AG09309 (cell line): ENCODE results near the gene NEU3.
A peak's percentile ranks its signal among the peaks of the same experiment; 100 is the strongest.

Experiments used
- DNase-seq: peaks from one replicate; pipeline ENCODE4 v3.0.0-alpha.2; 2010; ENCODE audit warnings: low read depth
- H3K4me3 ChIP-seq: 2 replicates; pipeline ENCODE4 v1.5.1; 2011; ENCODE audit warnings: mild to moderate bottlenecking, low read depth, low read length, moderate library complexity; ENCODE audit not compliant: control insufficient read depth
- TF ChIP-seq, protein P1 (sequence below): IDR thresholded peaks from 2 replicates; pipeline ENCODE4 v1.5.1; 2011; ENCODE audit warnings: mild to moderate bottlenecking, low read depth, low read length, inconsistent platforms; ENCODE audit not compliant: insufficient read depth, control insufficient read depth; ENCODE audit errors: missing control alignments

NEU3 gene

DNA sequence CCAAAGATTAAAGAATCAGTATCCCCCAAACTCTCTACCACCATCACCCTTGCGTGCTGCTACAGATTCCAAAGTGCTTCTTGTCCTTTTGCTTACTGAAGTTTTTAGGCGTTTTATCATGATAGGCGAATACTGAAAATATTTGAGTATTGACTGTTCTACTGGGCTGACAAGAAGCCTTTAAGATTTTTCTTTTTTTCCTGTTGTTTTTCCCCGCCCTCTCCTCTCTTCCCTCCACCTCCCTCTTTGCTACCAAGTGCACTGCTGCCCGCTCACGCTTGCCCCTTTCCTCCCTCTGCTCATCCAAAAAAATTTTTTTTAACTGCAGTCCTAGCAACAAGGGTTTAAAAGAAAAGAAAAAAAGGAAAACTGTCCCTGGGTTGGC, 39.0 kb upstream of the NEU3 start:
- H3K4me3 ChIP-seq, result peak overlapping the region; percentile 94
- TF ChIP-seq, protein P1, sequence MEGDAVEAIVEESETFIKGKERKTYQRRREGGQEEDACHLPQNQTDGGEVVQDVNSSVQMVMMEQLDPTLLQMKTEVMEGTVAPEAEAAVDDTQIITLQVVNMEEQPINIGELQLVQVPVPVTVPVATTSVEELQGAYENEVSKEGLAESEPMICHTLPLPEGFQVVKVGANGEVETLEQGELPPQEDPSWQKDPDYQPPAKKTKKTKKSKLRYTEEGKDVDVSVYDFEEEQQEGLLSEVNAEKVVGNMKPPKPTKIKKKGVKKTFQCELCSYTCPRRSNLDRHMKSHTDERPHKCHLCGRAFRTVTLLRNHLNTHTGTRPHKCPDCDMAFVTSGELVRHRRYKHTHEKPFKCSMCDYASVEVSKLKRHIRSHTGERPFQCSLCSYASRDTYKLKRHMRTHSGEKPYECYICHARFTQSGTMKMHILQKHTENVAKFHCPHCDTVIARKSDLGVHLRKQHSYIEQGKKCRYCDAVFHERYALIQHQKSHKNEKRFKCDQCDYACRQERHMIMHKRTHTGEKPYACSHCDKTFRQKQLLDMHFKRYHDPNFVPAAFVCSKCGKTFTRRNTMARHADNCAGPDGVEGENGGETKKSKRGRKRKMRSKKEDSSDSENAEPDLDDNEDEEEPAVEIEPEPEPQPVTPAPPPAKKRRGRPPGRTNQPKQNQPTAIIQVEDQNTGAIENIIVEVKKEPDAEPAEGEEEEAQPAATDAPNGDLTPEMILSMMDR, result no peak
- DNase-seq, result no peak

DNA sequence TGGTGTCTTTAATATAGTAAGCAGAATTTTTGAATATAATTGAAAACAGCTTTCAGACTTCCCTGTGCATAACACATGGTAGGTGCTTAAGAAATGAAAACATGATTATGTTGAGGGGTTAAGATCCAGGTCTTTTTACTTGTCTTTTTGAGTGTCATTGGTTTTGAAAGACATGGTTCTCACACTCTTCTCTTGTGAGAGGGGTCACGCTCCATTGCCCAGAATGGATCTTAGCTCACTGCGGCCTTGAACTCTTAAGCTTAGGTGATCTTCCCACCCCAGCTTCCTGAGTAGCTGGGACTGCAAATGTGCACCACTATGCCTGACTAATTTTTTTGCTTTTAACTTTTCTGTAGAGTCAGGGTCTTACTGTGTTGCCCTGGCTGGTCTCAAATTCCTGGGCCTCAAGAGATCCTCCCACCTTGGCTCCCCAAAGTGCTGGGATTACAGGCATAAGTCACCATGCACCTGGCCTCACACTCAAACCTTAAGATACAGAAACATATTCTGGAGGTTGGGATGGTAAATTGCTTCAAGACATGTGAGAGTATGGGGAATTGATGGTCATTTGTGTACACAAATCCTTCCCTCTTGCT, 38.3 kb upstream of the NEU3 start:
- peak overlapping the region; percentile 94 for H3K4me3 ChIP-seq
- TF ChIP-seq, protein P1, result no peak
- no peak for DNase-seq

DNA sequence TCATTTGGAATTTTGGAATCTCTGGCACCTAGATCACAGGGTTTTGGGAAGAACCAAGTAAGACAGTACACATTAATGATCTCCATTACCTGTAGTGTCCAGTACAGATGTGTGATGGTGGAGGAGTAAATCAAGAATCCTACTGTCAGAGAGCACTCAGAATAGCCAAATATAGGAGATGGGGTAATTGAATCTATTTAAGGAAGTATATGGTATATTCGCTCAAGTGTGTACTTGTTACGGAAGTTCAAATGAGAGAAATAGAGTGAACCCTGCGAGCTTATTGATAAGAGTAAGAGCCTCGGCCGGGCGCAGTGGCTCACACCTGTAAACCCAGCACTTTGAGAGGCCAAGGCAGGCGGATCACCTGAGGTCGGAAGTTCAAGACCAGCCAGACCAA, 37.5 kb upstream of the NEU3 start:
- TF ChIP-seq, protein P1, result no peak
- DNase-seq, result no peak
- no peak overlapping the region for H3K4me3 ChIP-seq

DNA sequence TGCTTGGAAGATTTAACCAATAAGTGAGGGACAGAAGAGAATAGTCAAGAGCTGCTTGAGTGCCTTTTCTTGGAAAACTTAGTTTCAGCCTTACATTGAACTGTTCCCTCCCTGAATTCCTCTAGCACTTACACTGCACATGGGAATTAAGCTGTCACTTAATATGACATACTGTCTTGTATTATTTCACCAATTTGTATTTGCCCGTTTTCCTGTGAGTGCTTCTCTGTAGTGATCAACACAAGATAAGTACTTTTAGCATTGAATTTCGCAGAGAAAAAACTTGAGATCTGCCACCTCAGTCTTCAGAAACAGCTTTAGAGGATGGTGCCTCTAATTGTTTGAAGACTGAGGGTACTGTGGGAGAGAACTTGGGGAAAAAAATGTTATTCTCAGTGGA, 36.0 kb upstream of the NEU3 start:
- no peak overlapping the region for H3K4me3 ChIP-seq
- no peak for DNase-seq
- TF ChIP-seq, protein P1, result no peak

DNA sequence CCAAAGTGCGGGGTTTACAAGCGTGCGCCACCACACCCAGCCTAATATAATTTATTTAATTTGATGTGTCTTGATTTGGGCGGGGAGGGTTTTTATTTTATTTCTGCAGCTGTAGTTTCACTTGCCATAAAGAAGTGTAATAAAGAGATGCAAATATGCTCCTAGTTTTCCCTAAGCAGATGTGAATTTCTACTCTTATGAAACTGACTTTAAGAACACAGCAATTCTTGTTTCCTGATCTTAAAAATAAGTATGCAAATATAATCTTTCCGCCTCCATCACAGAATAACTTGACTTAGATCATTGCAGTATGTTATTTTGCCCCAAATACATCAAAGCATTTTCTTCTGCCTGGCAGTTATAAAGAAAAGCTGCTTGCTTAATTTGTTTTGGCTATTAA, 35.3 kb upstream of the NEU3 start:
- DNase-seq, result no peak
- TF ChIP-seq, protein P1, result no peak
- H3K4me3 ChIP-seq, result no peak overlapping the region

DNA sequence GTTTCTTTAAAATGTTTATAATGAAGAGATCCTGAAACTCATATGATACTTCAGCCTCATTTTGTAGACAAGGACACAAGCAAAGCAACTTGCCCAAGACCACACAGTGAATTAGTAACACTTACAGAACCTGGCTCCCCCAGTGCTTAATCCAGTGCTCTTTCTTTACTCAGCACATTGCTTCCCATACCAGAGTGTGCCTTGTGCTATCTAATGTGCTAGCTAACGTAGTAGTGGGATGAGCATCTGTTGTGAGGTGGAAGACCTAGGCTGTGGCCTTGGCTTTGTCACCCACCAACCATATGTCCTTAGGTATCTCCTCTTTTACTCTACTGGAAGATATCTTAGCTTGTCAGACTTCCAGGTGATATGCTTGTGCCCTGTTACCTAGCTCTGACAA, 34.5 kb upstream of the NEU3 start:
- no peak for DNase-seq
- TF ChIP-seq, protein P1, result no peak
- no peak overlapping the region for H3K4me3 ChIP-seq

DNA sequence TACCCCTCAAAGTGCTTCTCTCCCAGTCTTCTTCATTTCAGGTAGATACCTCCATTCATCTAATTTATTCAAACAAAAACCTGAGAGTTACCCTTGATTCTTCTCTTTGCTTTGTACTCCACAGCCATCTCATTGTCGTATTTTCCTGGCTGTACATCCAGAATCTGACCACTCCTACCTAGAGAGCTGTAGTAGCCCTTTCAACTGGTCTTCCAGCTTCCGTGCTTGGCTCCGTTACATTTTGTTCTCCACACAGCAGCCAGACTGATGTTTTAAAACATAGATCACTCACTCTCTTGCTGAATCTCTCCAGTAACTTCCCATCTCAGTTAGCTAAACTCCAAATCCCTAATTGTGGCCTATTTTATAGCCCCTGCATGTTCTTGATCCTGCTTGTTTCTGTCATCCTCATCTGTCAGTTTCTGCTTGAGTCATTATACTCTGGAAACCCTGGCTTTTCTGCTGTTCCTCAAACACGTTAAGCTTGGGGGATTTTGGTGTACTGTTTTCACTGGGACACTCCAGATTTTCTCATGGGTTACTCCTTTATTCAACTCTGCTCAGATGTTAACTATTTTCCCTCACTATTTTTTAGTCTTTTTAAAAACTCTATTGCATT, 32.2 kb upstream of the NEU3 start:
- no peak for DNase-seq
- H3K4me3 ChIP-seq, result no peak overlapping the region
- TF ChIP-seq, protein P1, result no peak
